SU-DHL-6 (cell line): ENCODE results near the gene ZIC4.

Source experiments
- EZH2phosphoT487 ChIP-seq: fragments of 200-600 bp; sonication (generic), shearing (Covaris generic); conservative IDR thresholded peaks from 2 replicates; pipeline ENCODE4 v1.6.1; 2018; ENCODE audit warnings: mild to moderate bottlenecking, antibody characterized with exemption, low read length, moderate library complexity, mixed read lengths
- TF ChIP-seq, protein P1 (sequence below): fragments of 200-600 bp; sonication (generic); IDR thresholded peaks from one replicate; pipeline ENCODE4 v1.5.1; 2017; ENCODE audit warnings: antibody characterized with exemption, mild to moderate bottlenecking, low read length, moderate library complexity; ENCODE audit not compliant: insufficient read depth, poor library complexity, severe bottlenecking

DNA sequence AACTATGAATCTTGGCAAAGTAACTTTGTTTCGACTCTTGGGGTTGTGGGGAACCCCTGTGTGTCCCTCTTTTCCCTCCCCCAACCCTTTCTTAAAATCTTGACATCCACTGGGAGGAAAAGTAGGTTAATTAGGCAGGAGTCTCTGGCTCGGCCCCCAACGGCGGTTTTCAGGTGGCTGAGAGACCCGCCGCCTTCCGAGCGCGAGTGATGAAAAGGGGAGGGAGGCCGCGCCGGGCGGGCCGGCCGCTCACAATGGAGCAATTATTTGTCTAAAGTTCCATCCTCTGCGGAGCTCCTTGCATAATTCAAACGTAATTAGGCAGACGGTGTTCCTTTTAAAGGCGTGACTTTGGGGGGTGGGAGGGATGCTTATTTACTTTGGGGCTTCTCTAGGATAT, 51.7 kb downstream of the ZIC4 start:
- TF ChIP-seq, protein P1, sequence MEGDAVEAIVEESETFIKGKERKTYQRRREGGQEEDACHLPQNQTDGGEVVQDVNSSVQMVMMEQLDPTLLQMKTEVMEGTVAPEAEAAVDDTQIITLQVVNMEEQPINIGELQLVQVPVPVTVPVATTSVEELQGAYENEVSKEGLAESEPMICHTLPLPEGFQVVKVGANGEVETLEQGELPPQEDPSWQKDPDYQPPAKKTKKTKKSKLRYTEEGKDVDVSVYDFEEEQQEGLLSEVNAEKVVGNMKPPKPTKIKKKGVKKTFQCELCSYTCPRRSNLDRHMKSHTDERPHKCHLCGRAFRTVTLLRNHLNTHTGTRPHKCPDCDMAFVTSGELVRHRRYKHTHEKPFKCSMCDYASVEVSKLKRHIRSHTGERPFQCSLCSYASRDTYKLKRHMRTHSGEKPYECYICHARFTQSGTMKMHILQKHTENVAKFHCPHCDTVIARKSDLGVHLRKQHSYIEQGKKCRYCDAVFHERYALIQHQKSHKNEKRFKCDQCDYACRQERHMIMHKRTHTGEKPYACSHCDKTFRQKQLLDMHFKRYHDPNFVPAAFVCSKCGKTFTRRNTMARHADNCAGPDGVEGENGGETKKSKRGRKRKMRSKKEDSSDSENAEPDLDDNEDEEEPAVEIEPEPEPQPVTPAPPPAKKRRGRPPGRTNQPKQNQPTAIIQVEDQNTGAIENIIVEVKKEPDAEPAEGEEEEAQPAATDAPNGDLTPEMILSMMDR, result no peak
- TF ChIP-seq EZH2phosphoT487, result no peak
